Fibroblast of lung (primary cell): ENCODE measurements around the gene WDR44.

Experiments used
- CTCF ChIP-seq, 2 donors: IDR thresholded peaks in 1 of 2; conservative IDR thresholded peaks in 1 of 2; 1 replicate in 1 of 2; 2 replicates in 1 of 2; pipeline ENCODE4 v1.5.1; 2011 to 2012; ENCODE audit warnings: low read length in 2 of 2, control low read depth in 1 of 2, inconsistent platforms in 1 of 2, low read depth in 1 of 2, mild to moderate bottlenecking in 1 of 2
- EZH2 ChIP-seq: IDR thresholded peaks from 2 replicates; pipeline ENCODE4 v1.5.1; 2012; ENCODE audit warnings: low read length, control low read depth, mild to moderate bottlenecking; ENCODE audit errors: missing control alignments

GRCh38 chrX:118346258-118347094, 570 bp downstream of the WDR44 start:
- TF ChIP-seq CTCF (conservative IDR thresholded peaks at IDR 0.05 in 1 of 2, IDR thresholded peaks at IDR 0.05 in 1 of 2; ENCODE audit: low read depth in 1 of 2, low read length in 2 of 2): no peak
- no peak for TF ChIP-seq EZH2
